Activated CD8-positive, alpha-beta memory T cell treated with anti-CD3 and anti-CD28 coated beads, Interleukin-2, amount 50 U/mL, for 24 hours (primary cell): ENCODE data around the gene ABI3BP.
"Not testable (repeated sequence)": the region's sequence is repeated elsewhere in the genome, so short reads cannot be mapped to it uniquely, and the experiment has no call there.

Source experiments
- DNase-seq: peaks from one replicate; pipeline ENCODE4 v3.0.0-alpha.2; 2020; ENCODE audit errors: extremely low read depth

ABI3BP gene

GRCh38 chr3:100946096-100946495, 47.1 kb downstream of the ABI3BP start:
- not testable (repeated sequence) for DNase-seq

GRCh38 chr3:100941451-100941850, 51.8 kb downstream of the ABI3BP start:
- no peak for DNase-seq

GRCh38 chr3:100941041-100941440, 52.2 kb downstream of the ABI3BP start:
- no peak for DNase-seq

GRCh38 chr3:100936931-100937330, 56.3 kb downstream of the ABI3BP start:
- no peak for DNase-seq

- DNase-seq = no peak
Measured at GRCh38 chr3:100932491-100932890, 60.7 kb downstream of the ABI3BP start.

GRCh38 chr3:100928638-100929428, 64.4 kb downstream of the ABI3BP start:
- no peak for DNase-seq

GRCh38 chr3:100927775-100928174, 65.4 kb downstream of the ABI3BP start:
- DNase-seq = no peak

- DNase-seq = no peak
Measured at GRCh38 chr3:100915706-100916495, 77.3 kb downstream of the ABI3BP start.

GRCh38 chr3:100913870-100914648, 79.2 kb downstream of the ABI3BP start:
- no peak for DNase-seq

- no peak for DNase-seq
Measured at GRCh38 chr3:100912976-100913545, 80.2 kb downstream of the ABI3BP start.

GRCh38 chr3:100912571-100912970, 80.7 kb downstream of the ABI3BP start:
- DNase-seq = no peak

- DNase-seq = no peak
Measured at GRCh38 chr3:100911956-100912355, 81.3 kb downstream of the ABI3BP start.

GRCh38 chr3:100910986-100911385, 82.2 kb downstream of the ABI3BP start:
- no peak for DNase-seq

- DNase-seq = no peak
Measured at GRCh38 chr3:100902572-100902971, 90.6 kb downstream of the ABI3BP start.

- no peak for DNase-seq
Measured at GRCh38 chr3:100900671-100901335, 92.4 kb downstream of the ABI3BP start.

- DNase-seq = no peak
Measured at GRCh38 chr3:100899440-100900091, 93.7 kb downstream of the ABI3BP start.

- DNase-seq = no peak
Measured at GRCh38 chr3:100898681-100899080, 94.5 kb downstream of the ABI3BP start.

GRCh38 chr3:100896994-100897393, 96.2 kb downstream of the ABI3BP start:
- no peak for DNase-seq

- no peak for DNase-seq
Measured at GRCh38 chr3:100893590-100893989, 99.6 kb downstream of the ABI3BP start.

GRCh38 chr3:100893108-100893507, 100.1 kb downstream of the ABI3BP start:
- DNase-seq = no peak

- no peak for DNase-seq
Measured at GRCh38 chr3:100891827-100892226, 101.4 kb downstream of the ABI3BP start.
